DND-41 (cell line): ENCODE results near the gene JMJD6.
"Not testable (repeated sequence)": the region's sequence is repeated elsewhere in the genome, so short reads cannot be mapped to it uniquely, and the experiment has no call there.

Experiments
- ATAC-seq: fragments of 200-7000 bp; cut with Tn5 transposase; 3 replicates; pipeline ENCODE4 v1.9.1; 2021; ENCODE audit warnings: low read depth; ENCODE audit not compliant: insufficient read depth
- DNase-seq: peaks from one replicate; pipeline ENCODE4 v3.0.0-alpha.2; 2020
- H2AFZ ChIP-seq: 2 replicates; pipeline ENCODE4 v1.6.0; 2012; ENCODE audit warnings: low read depth, low read length
- H3K27ac ChIP-seq: 2 replicates; pipeline ENCODE4 v1.5.1; 2012; ENCODE audit warnings: low read length, inconsistent platforms
- H3K27me3 ChIP-seq: fragments of 200-600 bp; sonication (generic); 2 replicates; pipeline ENCODE4 v1.6.0; 2012; ENCODE audit warnings: low read length, mild to moderate bottlenecking, inconsistent platforms; ENCODE audit not compliant: insufficient read depth, poor library complexity
- H3K36me3 ChIP-seq: 2 replicates; pipeline ENCODE4 v1.5.1; 2012; ENCODE audit warnings: low read length, inconsistent platforms; ENCODE audit not compliant: insufficient read depth
- H3K4me1 ChIP-seq: 2 replicates; pipeline ENCODE4 v1.5.1; 2012; ENCODE audit warnings: mild to moderate bottlenecking, low read length; ENCODE audit not compliant: insufficient read depth
- H3K4me2 ChIP-seq: 2 replicates; pipeline ENCODE4 v1.6.0; 2012; ENCODE audit warnings: mild to moderate bottlenecking, moderate library complexity, low read length, inconsistent platforms; ENCODE audit not compliant: insufficient read depth
- H3K4me3 ChIP-seq, 2 experiments: fragments of 200-600 bp in 1 of 2; shearing (Covaris generic) in 1 of 2; 2 replicates each; pipeline ENCODE4 v1.5.1; 2012 to 2016; ENCODE audit warnings: inconsistent platforms in 2 of 2, low read length in 2 of 2, mild to moderate bottlenecking in 2 of 2, low read depth in 1 of 2, moderate library complexity in 1 of 2
- H3K79me2 ChIP-seq: 2 replicates; pipeline ENCODE4 v1.6.0; 2012; ENCODE audit warnings: low read length, inconsistent platforms; ENCODE audit not compliant: insufficient read depth
- H3K9ac ChIP-seq: 2 replicates; pipeline ENCODE4 v1.6.0; 2012; ENCODE audit warnings: low read depth, mild to moderate bottlenecking, inconsistent platforms, low read length, moderate library complexity
- H3K9me3 ChIP-seq: 2 replicates; pipeline ENCODE4 v1.5.1; 2012; ENCODE audit warnings: low read length, moderate library complexity, mild to moderate bottlenecking, inconsistent platforms; ENCODE audit not compliant: insufficient read depth, severe bottlenecking
- H4K20me1 ChIP-seq: 2 replicates; pipeline ENCODE4 v1.6.0; 2012; ENCODE audit warnings: low read length; ENCODE audit not compliant: insufficient read depth
- EZH2 ChIP-seq: IDR thresholded peaks from 3 replicates; pipeline ENCODE4 v1.6.1; 2012; ENCODE audit warnings: borderline replicate concordance, low read depth, mild to moderate bottlenecking, moderate library complexity, low read length, inconsistent platforms; ENCODE audit not compliant: severe bottlenecking
- TF ChIP-seq, protein P1 (sequence below): IDR thresholded peaks from 2 replicates; pipeline ENCODE4 v1.5.1; 2012; ENCODE audit warnings: borderline replicate concordance, low read length, moderate library complexity, mild to moderate bottlenecking; ENCODE audit not compliant: poor library complexity, severe bottlenecking; ENCODE audit errors: extremely low read depth

Gene JMJD6

DNA sequence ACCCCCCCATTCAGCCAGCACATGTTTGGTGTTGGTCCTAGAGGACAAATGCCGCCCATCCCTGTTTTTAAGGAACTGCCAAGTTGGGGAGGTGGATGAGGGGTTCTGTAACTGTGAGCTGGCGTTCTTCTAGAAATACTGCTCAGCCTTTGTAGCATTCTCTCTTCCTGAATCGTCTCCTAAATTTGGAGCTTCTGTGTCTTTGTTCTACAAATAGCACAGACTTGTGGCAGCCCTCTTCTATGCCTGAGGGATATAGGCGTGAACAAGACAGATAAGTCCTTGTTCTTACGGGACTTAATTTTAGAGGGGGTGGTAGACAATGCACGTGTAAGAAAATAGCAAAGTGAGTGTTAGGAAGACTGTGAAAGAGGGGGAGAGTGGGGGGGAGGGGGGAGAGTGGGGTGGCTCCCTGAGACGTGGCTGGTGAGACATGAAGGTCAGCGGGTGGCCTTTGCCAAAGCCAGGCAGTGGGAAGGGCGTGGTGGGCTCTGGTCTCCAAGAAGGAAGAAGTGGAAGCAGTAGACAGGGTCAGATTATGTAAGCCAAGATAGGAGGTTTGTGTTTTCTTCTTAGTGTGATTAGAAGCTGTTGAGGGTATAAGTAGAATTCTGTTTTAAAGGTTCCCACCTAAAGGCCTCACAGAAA is 21.4 kb upstream of the JMJD6 start:
- no peaks in the 10 kb centered on the region for H3K27me3 ChIP-seq
- H3K4me3 ChIP-seq, result no peak overlapping the region
- H3K4me2 ChIP-seq, result no peak overlapping the region
- H3K9ac ChIP-seq, result no peak overlapping the region
- TF ChIP-seq EZH2, result no peak
- TF ChIP-seq, protein P1, sequence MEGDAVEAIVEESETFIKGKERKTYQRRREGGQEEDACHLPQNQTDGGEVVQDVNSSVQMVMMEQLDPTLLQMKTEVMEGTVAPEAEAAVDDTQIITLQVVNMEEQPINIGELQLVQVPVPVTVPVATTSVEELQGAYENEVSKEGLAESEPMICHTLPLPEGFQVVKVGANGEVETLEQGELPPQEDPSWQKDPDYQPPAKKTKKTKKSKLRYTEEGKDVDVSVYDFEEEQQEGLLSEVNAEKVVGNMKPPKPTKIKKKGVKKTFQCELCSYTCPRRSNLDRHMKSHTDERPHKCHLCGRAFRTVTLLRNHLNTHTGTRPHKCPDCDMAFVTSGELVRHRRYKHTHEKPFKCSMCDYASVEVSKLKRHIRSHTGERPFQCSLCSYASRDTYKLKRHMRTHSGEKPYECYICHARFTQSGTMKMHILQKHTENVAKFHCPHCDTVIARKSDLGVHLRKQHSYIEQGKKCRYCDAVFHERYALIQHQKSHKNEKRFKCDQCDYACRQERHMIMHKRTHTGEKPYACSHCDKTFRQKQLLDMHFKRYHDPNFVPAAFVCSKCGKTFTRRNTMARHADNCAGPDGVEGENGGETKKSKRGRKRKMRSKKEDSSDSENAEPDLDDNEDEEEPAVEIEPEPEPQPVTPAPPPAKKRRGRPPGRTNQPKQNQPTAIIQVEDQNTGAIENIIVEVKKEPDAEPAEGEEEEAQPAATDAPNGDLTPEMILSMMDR, result no peak
- H3K79me2 ChIP-seq, result peaks cover 4% of the 10 kb centered on the region
- DNase-seq, result no peak
- no peaks in the 10 kb centered on the region for H4K20me1 ChIP-seq
- no peaks in the 10 kb centered on the region for H3K9me3 ChIP-seq
- ATAC-seq, result no peak
- peaks cover 18% of the 10 kb centered on the region for H3K4me1 ChIP-seq
- H3K36me3 ChIP-seq, result peaks cover 39% of the 10 kb centered on the region
- H3K27ac ChIP-seq, result no peak overlapping the region
- H2AFZ ChIP-seq, result no peak overlapping the region

DNA sequence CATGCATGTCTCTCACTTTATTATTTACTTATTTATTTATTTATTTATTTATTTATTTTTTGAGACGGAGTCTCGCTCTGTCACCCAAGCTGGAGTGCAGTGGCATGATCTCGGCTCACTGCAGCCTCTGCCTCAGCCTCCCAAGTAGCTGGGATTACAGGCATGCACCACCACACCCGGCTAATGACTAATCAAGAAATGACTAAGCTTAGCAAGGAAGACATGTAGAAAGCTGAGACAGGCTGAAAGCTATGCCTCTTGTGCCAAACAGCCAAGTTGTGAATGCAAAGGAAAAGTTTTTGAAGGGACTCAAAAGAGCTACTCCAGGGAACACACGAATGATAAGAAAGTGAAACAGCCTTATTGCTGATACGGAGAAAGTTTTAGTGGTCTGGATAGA is 19.4 kb upstream of the JMJD6 start:
- not testable (repeated sequence) for H4K20me1 ChIP-seq, DNase-seq, ATAC-seq, H3K4me1 ChIP-seq, H3K4me3 ChIP-seq, H3K4me2 ChIP-seq, H3K27me3 ChIP-seq, H3K27ac ChIP-seq, H2AFZ ChIP-seq, H3K9ac ChIP-seq, H3K79me2 ChIP-seq, H3K9me3 ChIP-seq
- peaks cover 44% of the 10 kb centered on the region for H3K36me3 ChIP-seq

DNA sequence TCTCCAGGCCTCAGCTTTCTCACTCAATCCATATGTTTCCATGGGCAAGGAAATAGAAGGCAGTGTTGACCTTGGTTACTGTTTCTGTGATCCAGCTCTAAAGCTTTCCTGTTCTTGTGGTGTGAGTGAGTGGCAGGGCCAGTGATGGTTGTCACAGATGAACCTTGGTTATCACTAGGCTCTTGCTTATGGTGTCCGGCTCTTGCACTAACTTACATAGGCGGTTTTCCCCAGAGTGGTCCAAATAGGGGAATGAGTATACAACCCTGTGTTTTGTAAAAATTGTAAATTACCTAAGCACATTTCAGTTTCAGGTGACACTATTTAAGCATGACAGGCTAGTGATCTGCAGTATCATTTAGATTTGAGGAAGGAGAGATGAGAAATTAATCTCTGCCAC is 18.3 kb upstream of the JMJD6 start:
- Histone ChIP-seq H3K9ac (no peak overlapping the region), H4K20me1 (no peaks in the 10 kb centered on the region), H3K4me1 (peaks cover 8% of the 10 kb centered on the region; the same call in 1 of the 2 replicates), H3K4me2 (no peak overlapping the region), H3K79me2 (peaks cover 12% of the 10 kb centered on the region), H3K9me3 (no peaks in the 10 kb centered on the region), H3K4me3 (no peak overlapping the region), H3K36me3 (peaks cover 49% of the 10 kb centered on the region), H3K27me3 (no peaks in the 10 kb centered on the region), H2AFZ (no peak overlapping the region), H3K27ac (no peak overlapping the region)
- ATAC-seq (no peak), DNase-seq (no peak)
- TF ChIP-seq, protein P1, result no peak
- TF ChIP-seq EZH2, result no peak

DNA sequence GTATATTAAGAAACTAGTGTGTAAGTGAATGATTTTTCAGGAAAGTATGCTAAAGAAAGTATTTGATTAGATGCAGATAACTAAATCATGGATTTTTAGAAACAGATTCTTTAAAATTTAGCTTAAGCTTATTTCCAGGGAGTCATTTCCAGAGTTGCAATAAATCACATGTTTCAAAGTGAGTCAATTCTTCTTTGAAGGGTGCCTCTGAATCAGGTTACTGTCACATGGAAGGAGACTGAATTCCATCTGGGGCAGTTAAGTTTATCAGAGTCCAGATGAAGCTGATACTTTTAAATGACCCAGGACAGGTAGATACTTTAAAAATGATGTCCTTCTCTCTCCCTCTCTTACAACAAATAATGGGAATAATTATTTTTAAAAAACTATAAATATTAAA is 16.6 kb upstream of the JMJD6 start:
- H3K27me3 ChIP-seq, result no peaks in the 10 kb centered on the region
- no peak for DNase-seq
- H2AFZ ChIP-seq, result no peak overlapping the region
- no peak overlapping the region for H3K4me3 ChIP-seq
- H3K9me3 ChIP-seq, result no peaks in the 10 kb centered on the region
- ATAC-seq, result no peak
- peaks cover 23% of the 10 kb centered on the region for H3K4me1 ChIP-seq
- no peak overlapping the region for H3K9ac ChIP-seq
- H3K4me2 ChIP-seq, result no peak overlapping the region
- H3K79me2 ChIP-seq, result peaks cover 30% of the 10 kb centered on the region
- TF ChIP-seq, protein P1, result no peak
- H3K27ac ChIP-seq, result no peak overlapping the region
- peaks cover 49% of the 10 kb centered on the region for H3K36me3 ChIP-seq
- no peaks in the 10 kb centered on the region for H4K20me1 ChIP-seq
